CD4-positive, alpha-beta T cell treated with Interleukin-10 for 1 hour (primary cell): ENCODE measurements around the gene SLC6A4.
"Not testable (repeated sequence)": the region's sequence is repeated elsewhere in the genome, so short reads cannot be mapped to it uniquely, and the experiment has no call there.

ENCODE experiments used
- DNase-seq: peaks from one replicate; pipeline ENCODE4 v3.0.0-alpha.2; 2020

Gene SLC6A4

GRCh38 chr17:30238003-30238344 lies 2.5 kb upstream of the SLC6A4 start:
- no peak for DNase-seq

DNA sequence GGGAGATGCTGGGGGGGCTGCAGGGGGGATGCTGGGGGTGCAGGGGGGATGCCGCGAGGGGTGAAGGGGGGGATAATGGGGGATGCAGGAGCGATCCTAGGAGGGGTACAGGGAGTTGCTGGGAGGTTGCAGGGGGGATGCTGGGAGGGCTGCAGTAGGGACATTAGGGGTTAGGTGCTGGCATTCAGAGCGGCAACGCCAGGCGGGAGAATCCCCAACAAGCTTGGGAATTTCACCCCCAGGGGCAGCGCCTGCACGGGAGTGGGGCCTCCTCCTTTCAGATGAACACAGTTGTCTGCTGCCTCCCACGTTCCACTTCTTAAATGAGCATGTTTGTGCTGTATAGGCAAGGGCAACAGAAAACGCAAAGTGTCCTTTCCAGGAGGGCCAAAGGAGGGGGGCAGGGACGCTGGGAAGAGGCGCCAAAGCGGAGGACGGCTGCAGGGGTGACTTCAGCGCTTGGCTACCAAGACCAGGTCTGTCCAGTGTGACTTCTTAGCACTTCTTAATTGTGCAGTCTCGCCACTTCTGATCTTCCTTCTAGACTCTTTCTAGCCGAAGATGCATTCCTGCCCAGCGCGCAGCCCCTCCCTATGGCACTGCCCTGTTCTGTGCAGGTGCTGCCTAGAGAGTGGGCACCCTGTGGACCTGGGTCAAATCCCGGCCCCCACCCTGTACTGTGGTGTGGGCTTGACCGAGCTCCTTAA lies 2.0 kb upstream of the SLC6A4 start:
- no peak for DNase-seq

DNA sequence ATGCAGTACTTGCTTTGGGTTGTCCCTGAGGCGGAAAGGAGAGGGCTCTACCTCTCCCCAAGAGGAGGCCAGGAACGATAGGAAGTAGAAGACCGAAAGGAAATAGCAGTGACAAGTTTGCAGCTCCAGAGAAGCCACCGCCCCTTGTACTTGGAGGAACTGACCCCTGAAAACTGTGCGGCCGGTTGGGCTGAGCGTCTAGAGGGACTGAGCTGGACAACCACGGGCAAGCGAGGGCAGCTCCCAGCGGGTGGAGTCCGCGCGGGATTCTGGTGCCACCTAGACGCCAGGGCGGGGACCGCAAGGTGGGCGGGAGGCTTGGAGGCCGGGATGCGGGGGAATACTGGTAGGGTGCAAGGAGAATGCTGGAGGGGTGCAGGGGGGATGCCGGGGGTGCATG lies 1.3 kb upstream of the SLC6A4 start:
- DNase-seq = no peak

DNA sequence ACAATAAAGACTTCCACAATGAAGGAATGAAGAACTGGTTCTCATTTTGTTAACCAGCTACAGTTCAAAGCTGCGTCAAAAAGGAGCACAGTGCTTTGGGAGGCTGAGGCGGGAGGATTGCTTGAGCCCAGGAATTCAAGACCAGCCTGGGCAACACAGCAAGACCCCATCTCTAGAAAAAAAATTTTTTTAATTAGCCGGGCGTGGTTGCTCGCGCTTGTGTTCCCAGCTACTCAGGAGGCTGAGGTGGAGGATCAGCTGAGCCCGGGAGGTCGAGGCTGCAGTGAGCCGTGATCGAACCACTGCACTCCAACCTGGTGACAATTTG lies 764 bp upstream of the SLC6A4 start:
- DNase-seq = no peak

DNA sequence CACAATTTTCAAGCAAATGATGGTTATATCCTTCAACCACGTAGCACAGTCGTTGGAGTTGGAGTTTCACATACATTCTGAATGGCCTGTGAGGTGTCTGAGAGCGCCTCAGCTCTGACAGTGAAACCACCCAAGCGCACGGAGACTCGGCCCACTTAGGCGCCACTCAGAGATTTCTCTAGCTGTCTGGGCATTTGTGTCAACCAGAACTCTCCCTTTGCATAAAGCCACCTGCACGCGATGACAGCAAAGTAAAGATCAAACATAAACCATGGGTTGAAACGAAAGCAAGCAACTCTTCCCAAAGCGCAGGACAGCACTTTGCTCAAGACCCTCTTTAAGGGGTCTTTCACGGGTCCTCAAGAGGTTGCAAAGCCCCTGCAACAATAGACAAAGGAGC lies 533 bp downstream of the SLC6A4 start:
- DNase-seq = no peak

GRCh38 chr17:30234296-30234695 lies 1.2 kb downstream of the SLC6A4 start:
- DNase-seq = no peak

GRCh38 chr17:30232824-30233427 lies 2.6 kb downstream of the SLC6A4 start:
- no peak for DNase-seq

DNA sequence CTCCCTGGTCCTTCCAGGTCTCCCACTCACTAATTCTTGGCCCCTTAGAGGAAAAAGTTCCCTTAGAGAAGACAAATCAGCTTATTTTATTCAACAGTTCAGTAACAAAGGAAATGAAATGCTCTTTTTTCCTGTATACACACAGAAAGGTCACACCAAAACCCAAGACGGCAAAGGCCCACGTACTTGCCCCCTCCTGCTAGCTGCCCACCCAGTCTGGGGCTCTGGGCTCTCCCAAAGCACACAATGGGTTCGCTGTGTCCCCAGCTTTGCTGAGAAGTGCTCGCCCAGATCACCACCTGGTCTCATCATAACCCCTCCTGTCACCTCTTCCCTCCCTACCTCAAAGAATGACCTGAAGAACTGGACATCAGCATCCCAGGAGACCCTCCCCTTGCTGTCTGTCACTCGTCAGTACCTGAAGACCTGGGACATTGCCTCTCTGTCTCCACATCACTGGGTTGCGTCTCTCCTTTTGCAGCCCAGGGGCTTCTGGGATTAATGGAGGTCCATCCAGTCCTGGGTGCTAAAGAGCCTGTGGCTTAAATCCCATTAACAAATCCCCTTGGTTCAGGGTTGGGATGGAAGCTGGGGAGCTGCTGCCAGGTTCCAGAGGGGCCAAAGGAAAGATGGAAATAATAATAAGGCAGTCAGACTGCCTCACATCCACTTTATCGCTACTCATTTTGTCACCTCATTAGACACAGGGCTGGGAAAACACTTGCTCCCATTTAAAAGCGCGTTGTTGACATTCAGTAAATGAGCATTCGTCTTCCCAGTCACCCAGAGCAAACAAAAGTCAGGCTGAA lies 3.3 kb downstream of the SLC6A4 start:
- DNase-seq = no peak

DNA sequence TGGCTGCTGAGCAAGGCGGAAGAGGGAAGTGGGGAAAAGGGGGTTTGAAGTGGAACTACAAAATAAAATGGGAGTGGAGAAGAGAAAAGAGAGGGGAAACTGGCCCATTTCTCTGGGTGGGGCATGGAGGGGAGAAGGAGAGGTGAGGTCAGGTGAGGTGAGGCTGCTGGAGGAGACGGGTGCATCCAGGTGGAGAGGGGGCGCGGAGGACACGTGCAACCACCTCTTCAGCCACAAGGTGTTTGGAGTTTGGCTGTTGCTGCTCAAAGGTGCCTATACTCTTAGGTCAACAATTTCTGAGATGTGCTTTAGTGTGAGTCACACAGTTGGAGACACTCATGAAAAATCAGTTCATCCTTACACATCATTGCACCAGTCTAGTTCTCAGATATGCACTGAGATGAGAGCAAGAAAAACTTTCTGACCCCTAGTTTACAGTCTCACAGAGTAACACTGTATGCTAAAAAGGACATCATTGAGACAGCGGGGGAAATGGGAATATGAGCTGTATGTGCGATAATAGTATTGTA lies 4.8 kb downstream of the SLC6A4 start:
- no peak for DNase-seq

DNA sequence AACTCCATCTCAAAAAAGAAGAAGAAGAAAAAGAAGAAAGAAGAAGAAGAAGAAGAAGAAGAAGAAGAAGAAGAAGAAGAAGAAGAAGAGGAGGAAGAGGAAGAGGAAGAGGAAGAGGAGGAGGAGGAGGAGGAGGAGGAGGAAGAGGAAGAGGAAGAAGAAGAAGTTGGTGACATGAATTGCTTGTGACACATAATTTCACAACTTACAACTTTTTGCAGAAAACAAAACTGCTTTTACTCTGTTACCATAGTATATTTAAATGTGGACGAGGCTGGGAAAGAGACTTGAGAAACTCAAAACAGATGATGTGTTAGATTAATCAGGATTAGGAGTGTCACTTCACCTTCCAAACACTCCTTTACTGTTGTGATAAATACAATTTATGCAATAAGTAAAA lies 5.5 kb downstream of the SLC6A4 start:
- not testable (repeated sequence) for DNase-seq

GRCh38 chr17:30229012-30229411 lies 6.5 kb downstream of the SLC6A4 start:
- DNase-seq = no peak

DNA sequence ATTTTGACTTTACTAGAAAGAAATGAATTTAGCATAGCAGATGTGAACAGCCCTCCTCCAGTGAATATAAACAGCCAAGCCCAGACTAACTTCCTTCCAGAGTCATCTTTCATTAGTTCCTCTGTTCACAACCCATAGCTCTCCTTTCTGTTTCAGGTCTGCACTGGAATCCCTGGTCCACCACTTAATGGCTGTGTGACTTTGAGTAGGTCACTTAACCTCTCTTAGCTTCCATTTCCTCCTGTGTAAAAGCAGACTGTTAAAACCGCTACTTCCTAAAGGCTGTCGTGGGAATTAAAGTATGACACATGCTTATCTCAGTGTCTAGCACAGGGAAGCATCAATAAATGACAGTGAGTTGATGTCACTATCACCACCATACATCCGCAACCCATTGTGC lies 7.5 kb downstream of the SLC6A4 start:
- DNase-seq = no peak

DNA sequence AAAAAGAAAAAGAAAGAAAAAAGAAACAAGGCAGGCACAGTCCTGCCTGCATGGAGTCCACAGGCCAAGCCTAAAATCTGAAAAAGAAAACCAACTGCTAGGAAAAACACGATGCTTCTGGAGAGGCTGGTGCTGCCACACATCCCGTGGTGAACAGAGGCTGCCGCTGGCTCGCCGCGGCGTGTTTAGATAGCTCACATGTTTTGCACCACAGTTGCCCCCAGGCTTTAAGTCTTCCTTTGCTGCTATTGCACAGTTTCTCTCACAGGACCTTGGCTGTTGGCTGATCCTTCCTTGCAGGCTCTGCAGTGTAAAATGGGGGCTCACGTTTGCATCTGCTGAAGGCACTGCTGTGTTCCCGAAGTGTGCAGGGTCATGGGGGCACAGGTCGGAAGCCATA lies 8.6 kb downstream of the SLC6A4 start:
- no peak for DNase-seq

GRCh38 chr17:30225919-30226553 lies 9.5 kb downstream of the SLC6A4 start:
- DNase-seq = no peak

GRCh38 chr17:30225112-30225511 lies 10.4 kb downstream of the SLC6A4 start:
- no peak for DNase-seq

GRCh38 chr17:30224419-30224960 lies 11.0 kb downstream of the SLC6A4 start:
- no peak for DNase-seq

DNA sequence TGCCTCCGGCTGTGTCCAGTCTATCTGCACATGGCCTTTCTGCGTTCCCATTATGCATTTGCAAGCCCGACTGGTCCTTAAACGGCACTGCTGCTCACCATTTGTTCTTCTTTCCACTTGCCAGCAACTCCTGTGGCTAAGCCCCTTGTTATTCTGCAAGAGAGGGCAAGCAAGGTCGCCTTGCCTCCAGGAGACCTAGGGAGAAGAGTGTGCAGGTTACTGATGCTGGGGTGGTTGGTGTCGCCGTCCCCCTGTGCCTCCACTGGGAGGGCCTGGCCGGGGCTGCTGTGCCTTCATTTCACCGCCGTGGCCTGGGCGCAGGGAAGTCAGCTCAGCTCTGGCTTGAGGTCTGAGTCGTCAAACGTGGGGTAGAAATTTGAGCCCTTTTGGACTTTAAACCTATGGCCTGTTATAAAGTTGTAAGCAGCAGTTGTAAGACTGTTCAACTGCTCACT lies 12.7 kb downstream of the SLC6A4 start:
- DNase-seq = no peak

GRCh38 chr17:30222251-30222650 lies 13.2 kb downstream of the SLC6A4 start:
- no peak for DNase-seq

DNA sequence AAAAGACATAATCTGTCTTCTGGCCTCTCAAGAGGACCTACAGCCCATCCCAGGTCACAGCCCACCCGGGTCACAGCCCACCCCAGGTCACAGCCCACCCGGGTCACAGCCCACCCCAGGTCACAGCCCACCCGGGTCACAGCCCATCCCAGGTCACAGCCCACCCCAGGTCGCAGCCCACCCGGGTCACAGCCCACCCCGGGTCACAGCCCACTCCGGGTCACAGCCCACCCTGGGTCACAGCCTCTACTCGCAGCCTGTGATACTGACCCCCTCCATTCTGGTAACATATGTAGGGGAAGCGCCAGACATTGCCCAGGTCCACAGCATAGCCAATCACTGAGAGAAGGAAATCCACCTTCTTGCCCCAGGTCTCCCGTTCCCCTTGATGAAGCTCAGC lies 14.2 kb downstream of the SLC6A4 start:
- no peak for DNase-seq

- no peak for DNase-seq
These were observed 15.1 kb downstream of the SLC6A4 start for GRCh38 chr17:30220414-30220813.

GRCh38 chr17:30219833-30220232 lies 15.7 kb downstream of the SLC6A4 start:
- DNase-seq = no peak

GRCh38 chr17:30219315-30219714 lies 16.2 kb downstream of the SLC6A4 start:
- no peak for DNase-seq

- DNase-seq = no peak
These were observed 16.7 kb downstream of the SLC6A4 start for GRCh38 chr17:30218799-30219198.
